HG03571 (cell line): ENCODE results near the gene TTLL12.

Experiments
- ATAC-seq: cut with Tn5 transposase; IDR thresholded peaks from one replicate; pipeline ENCODE4 v1.9.1; 2021; ENCODE audit not compliant: unreplicated experiment

TTLL12 gene

DNA sequence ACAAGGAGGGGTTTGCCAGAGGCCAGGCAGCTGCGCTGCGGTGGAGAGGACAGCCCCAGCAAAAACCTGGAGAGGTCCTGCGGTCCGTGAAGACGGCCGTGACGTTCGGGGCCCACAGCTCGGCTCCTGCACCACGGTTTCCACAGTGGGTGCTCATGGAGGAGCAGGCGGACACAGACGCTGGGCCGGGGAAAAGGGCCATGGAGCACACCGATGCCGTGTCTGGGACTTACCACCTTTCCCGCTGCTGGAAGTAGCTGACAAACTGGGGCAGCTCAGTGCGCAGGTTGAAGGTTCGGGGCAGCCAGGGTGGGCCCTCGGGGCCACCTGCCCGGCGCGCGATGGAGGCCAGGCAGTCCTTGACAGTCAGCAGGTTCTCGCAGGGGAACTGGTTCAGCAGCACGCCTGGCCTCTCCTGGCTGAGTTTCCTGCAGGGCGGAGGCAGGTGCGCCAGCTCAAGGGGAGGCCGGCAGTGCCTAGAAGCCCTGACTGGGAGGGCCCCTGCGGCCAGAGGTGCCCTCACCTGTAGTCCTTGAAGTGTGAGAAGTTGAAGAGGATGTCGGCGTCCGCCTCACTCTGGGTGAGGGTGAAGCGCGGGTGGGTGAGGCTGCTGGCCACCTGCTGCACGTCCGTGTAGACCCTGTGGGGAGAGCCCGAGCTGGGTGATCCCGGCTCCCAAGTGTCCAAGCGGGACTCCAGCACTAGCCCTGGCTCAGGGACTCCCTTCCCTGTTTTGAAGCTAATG, 12.8 kb downstream of the TTLL12 start:
- no peak for ATAC-seq

- no peak for ATAC-seq
Observed at GRCh38 chr22:43173566-43173965, 13.4 kb downstream of the TTLL12 start.

DNA sequence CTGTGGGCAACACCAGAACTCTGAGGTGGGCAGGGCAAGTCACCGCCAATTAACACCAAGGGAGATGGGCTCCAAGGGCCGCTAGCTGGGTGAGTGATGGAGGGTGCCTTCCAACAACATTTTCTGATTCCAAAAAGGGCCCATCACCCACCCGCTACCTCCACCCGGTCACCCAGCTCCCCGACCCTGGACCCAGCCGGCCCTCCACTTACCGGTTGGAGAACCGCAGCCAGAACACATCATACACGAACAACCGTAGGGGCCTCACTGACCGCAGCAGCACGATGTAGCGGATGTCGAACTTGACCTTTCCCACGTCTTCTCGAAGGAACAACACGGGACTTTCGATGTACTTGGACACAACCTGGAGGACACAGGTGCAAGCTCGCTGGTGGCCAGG, 14.7 kb downstream of the TTLL12 start:
- ATAC-seq = no peak

- no peak for ATAC-seq
Observed at GRCh38 chr22:43171607-43172006, 15.3 kb downstream of the TTLL12 start.

DNA sequence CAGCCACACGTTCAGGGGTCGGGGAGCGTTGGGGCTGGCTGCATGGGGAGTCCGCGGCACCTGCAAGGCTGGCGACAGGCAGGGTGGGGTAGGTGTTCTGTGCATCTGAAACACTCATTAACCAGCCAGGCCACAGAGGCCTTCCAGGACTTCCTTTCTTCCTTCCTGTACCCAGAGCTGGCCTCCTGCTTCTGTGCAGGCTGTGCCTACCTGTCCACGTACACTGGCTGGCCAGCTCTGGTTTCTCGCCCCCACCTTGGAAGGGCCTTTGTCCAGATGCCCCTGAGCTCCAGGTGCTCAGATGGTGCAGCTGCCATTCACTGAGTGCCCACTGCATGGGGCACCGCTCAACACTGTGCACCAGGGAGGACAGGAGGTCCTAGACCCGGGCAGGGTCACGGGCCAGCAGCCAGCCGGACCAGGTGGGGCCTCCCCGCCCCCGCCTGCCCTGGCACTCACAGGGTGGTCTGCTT, 15.9 kb downstream of the TTLL12 start:
- ATAC-seq = no peak

GRCh38 chr22:43170131-43170480, 16.8 kb downstream of the TTLL12 start:
- no peak for ATAC-seq

DNA sequence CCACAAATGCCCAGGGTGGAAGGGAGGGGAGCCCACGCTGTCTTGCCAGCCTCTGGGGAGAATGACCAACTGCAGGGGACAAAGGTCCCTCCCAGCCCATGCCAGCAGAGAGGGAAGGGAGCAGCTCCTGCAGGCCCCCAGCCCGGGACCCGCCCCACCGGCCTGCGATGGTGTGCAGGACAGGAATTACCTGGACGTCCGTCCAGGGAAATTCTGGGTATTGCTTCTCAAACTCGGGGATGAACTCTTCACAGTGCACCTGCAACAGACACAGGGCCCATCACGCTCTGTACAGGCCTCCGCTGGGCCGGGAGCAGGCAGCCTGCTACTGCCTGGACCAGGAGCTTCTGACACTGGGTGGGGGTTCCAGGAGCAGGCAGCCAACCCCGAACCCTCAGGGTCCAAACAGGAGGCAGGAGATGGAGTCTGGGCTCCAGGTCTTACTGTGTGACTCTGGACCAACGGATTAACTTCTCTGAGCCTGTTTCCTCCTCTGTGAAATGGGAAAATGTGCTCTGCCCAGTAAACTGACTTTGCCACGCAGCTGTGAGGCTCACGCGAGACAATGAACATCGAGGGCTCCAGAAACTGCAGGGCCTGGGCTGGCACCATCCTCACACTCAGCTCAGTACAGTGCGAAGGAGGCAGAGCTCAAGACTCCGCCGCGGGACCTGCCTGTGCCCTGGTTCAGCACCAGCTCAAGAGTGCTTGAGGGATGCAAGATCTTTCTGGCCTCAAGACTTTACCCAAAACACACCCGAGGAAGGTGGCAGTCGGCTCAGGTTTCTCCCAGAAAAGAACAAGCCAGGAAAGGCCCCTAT, 17.4 kb downstream of the TTLL12 start:
- ATAC-seq = no peak

GRCh38 chr22:43168471-43169309, 18.2 kb downstream of the TTLL12 start:
- ATAC-seq = no peak

GRCh38 chr22:43167001-43167589, 19.8 kb downstream of the TTLL12 start:
- ATAC-seq = no peak

GRCh38 chr22:43166132-43166930, 20.6 kb downstream of the TTLL12 start:
- no peak for ATAC-seq

GRCh38 chr22:43164636-43165035, 22.3 kb downstream of the TTLL12 start:
- no peak for ATAC-seq

DNA sequence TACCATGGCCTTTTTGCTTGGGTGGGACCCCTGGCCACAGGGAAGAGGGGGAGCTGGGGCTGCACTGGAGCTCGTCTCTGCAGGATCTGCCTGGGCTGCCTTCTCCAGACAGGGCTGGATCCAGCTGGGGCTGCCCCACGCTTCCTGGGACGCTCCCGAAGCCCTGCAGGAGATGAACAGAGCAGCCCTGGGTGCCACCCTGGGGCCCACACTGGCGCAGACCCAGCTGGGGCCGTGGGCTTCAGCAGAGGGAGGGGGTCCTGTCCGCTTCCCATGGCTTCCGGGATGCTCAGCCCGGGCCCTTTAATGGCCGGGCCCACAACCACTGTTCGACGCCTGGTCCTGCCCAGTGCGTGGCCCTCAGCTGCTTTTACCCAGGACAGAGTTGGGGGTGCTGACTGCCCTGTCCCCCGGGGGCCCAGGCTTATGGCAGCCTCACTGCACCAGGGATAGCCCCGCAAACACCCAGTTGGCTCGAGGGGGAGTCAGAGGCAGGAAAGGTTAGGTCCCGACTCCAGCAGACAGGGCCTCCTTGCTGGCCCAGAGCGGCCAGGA, 23.6 kb downstream of the TTLL12 start:
- ATAC-seq = no peak

GRCh38 chr22:43162412-43163150, 24.4 kb downstream of the TTLL12 start:
- ATAC-seq = no peak

- ATAC-seq = no peak
Observed at GRCh38 chr22:43160497-43161126, 26.3 kb downstream of the TTLL12 start.

GRCh38 chr22:43159484-43160178, 27.3 kb downstream of the TTLL12 start:
- ATAC-seq = no peak

DNA sequence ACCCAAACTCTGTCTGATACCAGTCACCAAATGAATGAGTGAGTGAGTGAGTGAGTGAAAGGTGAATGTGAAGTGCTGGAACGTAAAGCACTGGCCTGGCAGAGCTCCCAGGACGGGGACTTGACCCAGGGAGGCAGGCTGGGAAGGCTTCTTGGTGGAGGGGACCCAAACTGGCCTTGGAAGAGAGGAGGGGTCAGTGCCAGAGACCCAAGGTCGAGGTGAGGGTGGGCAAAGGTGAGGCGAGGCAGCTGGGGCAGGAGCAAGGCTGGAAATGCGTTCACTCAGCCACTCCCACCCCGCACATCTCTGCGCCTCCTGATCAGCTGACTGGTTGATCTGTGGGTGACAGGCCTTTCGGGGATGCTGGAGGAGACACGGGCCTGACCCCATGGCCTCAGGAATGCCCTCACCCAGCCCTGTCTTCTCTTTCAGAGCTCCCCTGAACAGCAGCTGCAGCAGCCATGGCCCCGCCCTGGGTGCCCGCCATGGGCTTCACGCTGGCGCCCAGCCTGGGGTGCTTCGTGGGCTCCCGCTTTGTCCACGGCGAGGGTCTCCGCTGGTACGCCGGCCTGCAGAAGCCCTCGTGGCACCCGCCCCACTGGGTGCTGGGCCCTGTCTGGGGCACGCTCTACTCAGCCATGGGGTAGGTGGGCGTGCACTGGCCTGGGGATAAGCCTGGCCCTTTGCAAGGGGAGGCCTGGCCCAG, 28.0 kb downstream of the TTLL12 start:
- ATAC-seq = no peak

GRCh38 chr22:43157874-43158546, 28.9 kb downstream of the TTLL12 start:
- no peak for ATAC-seq
